GM12875 (cell line): ENCODE data around the gene ANAPC2.

Source experiments
- H3K4me3 ChIP-seq: one replicate; pipeline ENCODE4 v1.5.1; 2011; ENCODE audit warnings: low read depth, low read length, control low read depth
- CTCF ChIP-seq: IDR thresholded peaks from 2 replicates; pipeline ENCODE4 v1.5.1; 2011; ENCODE audit warnings: low read depth, mild to moderate bottlenecking, control low read depth, inconsistent platforms, low read length, moderate library complexity, borderline replicate concordance; ENCODE audit not compliant: insufficient read depth

Gene ANAPC2

DNA sequence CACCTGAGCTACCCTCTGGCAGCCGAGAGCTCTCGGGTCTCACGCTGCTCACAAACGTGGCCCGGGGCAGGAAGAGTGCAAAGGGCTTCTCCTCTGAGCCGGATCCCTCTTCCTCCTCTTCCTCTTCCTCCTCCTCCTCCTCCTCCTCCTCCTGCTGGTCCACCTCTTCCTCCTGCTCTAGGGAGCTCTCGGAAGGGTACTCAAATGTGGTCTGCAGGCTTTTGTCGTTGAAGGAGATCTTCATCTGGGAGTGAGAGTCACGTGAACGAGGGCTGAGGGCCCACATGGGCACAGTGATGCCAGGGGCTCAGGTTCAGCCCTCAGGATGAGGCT is 4.1 kb upstream of the ANAPC2 start:
- no peak for TF ChIP-seq CTCF

GRCh38 chr9:137191691-137192447 is 3.5 kb upstream of the ANAPC2 start:
- no peak overlapping the region for H3K4me3 ChIP-seq
- TF ChIP-seq CTCF, result no peak

More for the DNA sequence above, 4.1 kb upstream of the ANAPC2 start:
- no peak overlapping the region for H3K4me3 ChIP-seq

GRCh38 chr9:137191245-137191644 is 2.9 kb upstream of the ANAPC2 start:
- no peak for TF ChIP-seq CTCF
- H3K4me3 ChIP-seq, result no peak overlapping the region

DNA sequence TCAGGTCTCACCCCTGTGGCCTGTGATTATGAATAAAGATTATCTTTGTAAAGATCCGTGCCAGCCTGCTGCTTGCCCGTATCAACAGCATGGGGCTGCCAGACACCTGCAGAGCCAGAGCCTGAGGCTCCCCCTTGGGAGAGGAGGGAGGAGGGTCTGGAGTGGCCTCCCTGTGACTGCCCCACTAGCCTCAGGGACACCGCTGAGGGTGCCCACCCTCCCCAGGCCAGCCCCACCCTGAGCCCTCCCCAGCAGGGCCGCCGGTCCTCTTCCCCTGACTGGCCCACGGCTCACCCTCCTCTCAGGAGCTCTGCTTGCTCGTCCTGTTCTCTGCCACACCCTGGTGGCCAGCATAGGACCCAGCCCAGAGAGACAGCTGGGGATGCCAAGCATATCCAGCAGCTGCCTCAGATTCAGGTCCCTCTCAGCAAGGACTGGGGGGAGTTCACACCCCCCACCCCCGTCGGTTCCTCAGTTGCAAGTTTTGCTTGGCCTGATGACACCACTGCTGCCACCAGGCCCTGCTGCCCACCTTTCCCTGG is 2.0 kb upstream of the ANAPC2 start:
- no peak for TF ChIP-seq CTCF
- H3K4me3 ChIP-seq, result no peak overlapping the region

GRCh38 chr9:137189297-137190295 is 1.2 kb upstream of the ANAPC2 start:
- H3K4me3 ChIP-seq, result peak overlapping the region; percentile 84
- no peak for TF ChIP-seq CTCF

GRCh38 chr9:137188086-137188489 is 272 bp downstream of the ANAPC2 start:
- no peak for TF ChIP-seq CTCF
- H3K4me3 ChIP-seq, result peak overlapping the region; percentile 84
